ENCODE results near the gene CEP250.

Gene CEP250

GRCh38 chr20:35454881-35455609 lies at the start of gene CEP250:
CEP250 (plus strand) TSS chr20:35455598; CDS start chr20:35462368, 6,770 bp downstream.
- Histone ChIP-seq H3K4me3 (ENCODE audit: low read length in 2 of 2) (peak within 1 kb of the TSS; percentile 92 to 99), H3K9ac (ENCODE audit: low read depth in 1 of 2, low read length in 2 of 2) (peak within 1 kb of the TSS; percentile 75 to 96), H3K27ac (ENCODE audit: low read depth in 2 of 2, low read length in 2 of 2) (peak within 1 kb of the TSS; percentile 88), H3K27me3 (ENCODE audit: control insufficient read depth in 2 of 2, insufficient read depth in 2 of 2, low read length in 2 of 2) (no peaks in the 10 kb centered on the region), H3K9me3 (ENCODE audit: control insufficient read depth in 2 of 2, low read length in 2 of 2) (no peaks in the 10 kb centered on the region), H3K36me3 (ENCODE audit: control insufficient read depth in 2 of 2, insufficient read depth in 2 of 2, low read length in 2 of 2) (peaks cover 0 to 4% of the 10 kb centered on the region in 2 donors), H3K4me1 (ENCODE audit: control insufficient read depth in 2 of 2, insufficient read depth in 2 of 2, low read length in 2 of 2) (peaks cover 0 to 2% of the 10 kb centered on the region in 2 donors)

DNA sequence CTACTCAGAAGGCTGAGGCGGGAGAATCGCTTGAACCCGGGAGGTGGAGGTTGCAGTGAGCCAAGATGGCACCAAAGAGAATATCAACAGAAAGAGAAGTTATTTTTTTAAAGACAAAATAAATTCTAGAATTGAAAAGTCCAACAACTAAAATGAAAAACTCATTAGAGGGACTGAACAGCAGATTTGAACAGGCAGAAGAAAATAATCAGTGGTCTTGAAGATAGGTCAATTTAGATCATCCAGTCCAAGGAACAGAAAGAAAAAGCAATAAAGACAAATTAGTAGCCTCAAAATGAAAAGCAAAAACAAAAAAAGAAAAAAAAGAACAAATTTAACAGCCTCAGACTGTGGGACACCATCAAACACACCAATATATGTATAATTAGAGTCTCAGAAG lies 49.6 kb upstream of the CEP250 start:
- Histone ChIP-seq H3K36me3 (ENCODE audit: control insufficient read depth in 2 of 2, insufficient read depth in 2 of 2, low read length in 2 of 2) (peaks cover 7 to 24% of the 10 kb centered on the region in 2 donors), H3K27me3 (ENCODE audit: control insufficient read depth in 2 of 2, insufficient read depth in 2 of 2, low read length in 2 of 2) (no peaks in the 10 kb centered on the region), H3K9ac (ENCODE audit: low read depth in 1 of 2, low read length in 2 of 2) (no peak overlapping the region), H3K4me3 (ENCODE audit: low read length in 2 of 2) (no peak overlapping the region), H3K9me3 (ENCODE audit: control insufficient read depth in 2 of 2, low read length in 2 of 2) (no peaks in the 10 kb centered on the region), H3K27ac (ENCODE audit: low read depth in 2 of 2, low read length in 2 of 2) (no peak overlapping the region), H3K4me1 (ENCODE audit: control insufficient read depth in 2 of 2, insufficient read depth in 2 of 2, low read length in 2 of 2) (peaks cover 1 to 2% of the 10 kb centered on the region in 2 donors)

- H3K4me1 ChIP-seq (ENCODE audit: control insufficient read depth in 2 of 2, insufficient read depth in 2 of 2, low read length in 2 of 2) = peaks cover 6 to 9% of the 10 kb centered on the region in 2 donors
Observed at GRCh38 chr20:35408270-35408669, 47.1 kb upstream of the CEP250 start.

DNA sequence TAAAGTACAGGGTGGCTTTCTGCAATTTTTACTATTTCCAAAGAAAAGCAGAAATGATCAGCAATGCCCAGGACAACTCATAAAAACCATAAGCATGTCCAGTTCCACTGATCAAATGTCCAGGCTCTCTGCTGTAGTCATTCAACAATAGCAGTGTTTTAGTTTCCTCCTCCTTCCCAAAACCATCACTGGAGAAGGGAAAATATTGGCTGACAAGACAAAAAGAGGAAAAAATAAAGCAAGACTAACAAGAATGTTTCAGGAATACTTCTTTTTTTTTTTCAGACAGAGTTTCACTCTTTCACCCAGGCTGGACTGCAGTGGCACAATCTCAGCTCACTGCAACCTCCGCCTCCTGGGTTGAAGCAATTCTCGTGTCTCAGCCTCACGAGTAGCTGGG lies 45.9 kb upstream of the CEP250 start:
- H3K4me1 ChIP-seq (ENCODE audit: control insufficient read depth in 2 of 2, insufficient read depth in 2 of 2, low read length in 2 of 2) = peaks cover 6 to 9% of the 10 kb centered on the region in 2 donors
- H3K27ac ChIP-seq (ENCODE audit: low read depth in 2 of 2, low read length in 2 of 2) = no peak overlapping the region
- no peak overlapping the region for H3K9ac ChIP-seq (ENCODE audit: low read depth in 1 of 2, low read length in 2 of 2)
- H3K36me3 ChIP-seq (ENCODE audit: control insufficient read depth in 2 of 2, insufficient read depth in 2 of 2, low read length in 2 of 2) = peaks cover 7 to 24% of the 10 kb centered on the region in 2 donors
- no peaks in the 10 kb centered on the region for H3K27me3 ChIP-seq (ENCODE audit: control insufficient read depth in 2 of 2, insufficient read depth in 2 of 2, low read length in 2 of 2)
- H3K4me3 ChIP-seq (ENCODE audit: low read length in 2 of 2) = no peak overlapping the region
- no peaks in the 10 kb centered on the region for H3K9me3 ChIP-seq (ENCODE audit: control insufficient read depth in 2 of 2, low read length in 2 of 2)

More at GRCh38 chr20:35408270-35408669, 47.1 kb upstream of the CEP250 start:
- no peak overlapping the region for H3K4me3 ChIP-seq (ENCODE audit: low read length in 2 of 2)
- no peaks in the 10 kb centered on the region for H3K27me3 ChIP-seq (ENCODE audit: control insufficient read depth in 2 of 2, insufficient read depth in 2 of 2, low read length in 2 of 2)
- H3K9ac ChIP-seq (ENCODE audit: low read depth in 1 of 2, low read length in 2 of 2) = no peak overlapping the region
- H3K9me3 ChIP-seq (ENCODE audit: control insufficient read depth in 2 of 2, low read length in 2 of 2) = no peaks in the 10 kb centered on the region
- no peak overlapping the region for H3K27ac ChIP-seq (ENCODE audit: low read depth in 2 of 2, low read length in 2 of 2)
- peaks cover 7 to 24% of the 10 kb centered on the region in 2 donors for H3K36me3 ChIP-seq (ENCODE audit: control insufficient read depth in 2 of 2, insufficient read depth in 2 of 2, low read length in 2 of 2)

DNA sequence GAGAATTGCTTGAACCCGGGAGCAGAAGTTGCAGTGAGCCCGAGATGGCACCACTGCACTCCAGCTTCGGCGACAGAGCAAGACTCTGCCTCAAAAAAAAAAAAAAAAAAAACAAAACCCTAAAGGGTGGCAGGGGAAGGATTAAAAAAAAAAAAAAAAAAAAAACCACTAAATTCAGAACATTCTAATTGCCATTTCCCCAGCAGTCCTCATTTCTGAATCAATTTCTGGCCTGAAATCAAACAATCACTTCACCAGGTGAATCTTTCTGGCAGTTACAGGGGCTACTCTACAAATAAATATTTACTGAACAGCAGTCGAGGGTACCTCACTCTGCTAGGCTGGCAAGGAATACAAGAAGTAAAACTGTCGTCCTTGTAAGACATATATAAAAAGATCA lies 44.8 kb upstream of the CEP250 start:
- Histone ChIP-seq H3K4me3 (ENCODE audit: low read length in 2 of 2) (peak overlapping the region; percentile 94 to 98), H3K36me3 (ENCODE audit: control insufficient read depth in 2 of 2, insufficient read depth in 2 of 2, low read length in 2 of 2) (peaks cover 7 to 24% of the 10 kb centered on the region in 2 donors), H3K9ac (ENCODE audit: low read depth in 1 of 2, low read length in 2 of 2) (no peak overlapping the region), H3K27ac (ENCODE audit: low read depth in 2 of 2, low read length in 2 of 2) (no peak overlapping the region), H3K4me1 (ENCODE audit: control insufficient read depth in 2 of 2, insufficient read depth in 2 of 2, low read length in 2 of 2) (peaks cover 6 to 9% of the 10 kb centered on the region in 2 donors), H3K27me3 (ENCODE audit: control insufficient read depth in 2 of 2, insufficient read depth in 2 of 2, low read length in 2 of 2) (no peaks in the 10 kb centered on the region), H3K9me3 (ENCODE audit: control insufficient read depth in 2 of 2, low read length in 2 of 2) (no peaks in the 10 kb centered on the region)

GRCh38 chr20:35421322-35421721 lies 34.1 kb upstream of the CEP250 start:
- H3K27ac ChIP-seq (ENCODE audit: low read depth in 2 of 2, low read length in 2 of 2) = no peak overlapping the region
- H3K36me3 ChIP-seq (ENCODE audit: control insufficient read depth in 2 of 2, insufficient read depth in 2 of 2, low read length in 2 of 2) = no peaks in the 10 kb centered on the region
- no peak overlapping the region for H3K9ac ChIP-seq (ENCODE audit: low read depth in 1 of 2, low read length in 2 of 2)
- no peaks in the 10 kb centered on the region for H3K4me1 ChIP-seq (ENCODE audit: control insufficient read depth in 2 of 2, insufficient read depth in 2 of 2, low read length in 2 of 2)
- H3K4me3 ChIP-seq (ENCODE audit: low read length in 2 of 2) = no peak overlapping the region
- no peaks in the 10 kb centered on the region for H3K27me3 ChIP-seq (ENCODE audit: control insufficient read depth in 2 of 2, insufficient read depth in 2 of 2, low read length in 2 of 2)
- no peaks in the 10 kb centered on the region for H3K9me3 ChIP-seq (ENCODE audit: control insufficient read depth in 2 of 2, low read length in 2 of 2)

GRCh38 chr20:35431621-35432429 lies 23.6 kb upstream of the CEP250 start:
- H3K27ac ChIP-seq (ENCODE audit: low read depth in 2 of 2, low read length in 2 of 2) = no peak overlapping the region
- no peak overlapping the region for H3K9ac ChIP-seq (ENCODE audit: low read depth in 1 of 2, low read length in 2 of 2)
- H3K27me3 ChIP-seq (ENCODE audit: control insufficient read depth in 2 of 2, insufficient read depth in 2 of 2, low read length in 2 of 2) = no peaks in the 10 kb centered on the region
- no peak overlapping the region for H3K4me3 ChIP-seq (ENCODE audit: low read length in 2 of 2)
- no peaks in the 10 kb centered on the region for H3K36me3 ChIP-seq (ENCODE audit: control insufficient read depth in 2 of 2, insufficient read depth in 2 of 2, low read length in 2 of 2)
- H3K9me3 ChIP-seq (ENCODE audit: control insufficient read depth in 2 of 2, low read length in 2 of 2) = no peaks in the 10 kb centered on the region
- H3K4me1 ChIP-seq (ENCODE audit: control insufficient read depth in 2 of 2, insufficient read depth in 2 of 2, low read length in 2 of 2) = no peaks in the 10 kb centered on the region

- Histone ChIP-seq H3K4me3 (ENCODE audit: low read length in 2 of 2) (no peak overlapping the region), H3K36me3 (ENCODE audit: control insufficient read depth in 2 of 2, insufficient read depth in 2 of 2, low read length in 2 of 2) (no peaks in the 10 kb centered on the region), H3K27me3 (ENCODE audit: control insufficient read depth in 2 of 2, insufficient read depth in 2 of 2, low read length in 2 of 2) (no peaks in the 10 kb centered on the region), H3K9ac (ENCODE audit: low read depth in 1 of 2, low read length in 2 of 2) (no peak overlapping the region), H3K9me3 (ENCODE audit: control insufficient read depth in 2 of 2, low read length in 2 of 2) (no peaks in the 10 kb centered on the region), H3K27ac (ENCODE audit: low read depth in 2 of 2, low read length in 2 of 2) (no peak overlapping the region), H3K4me1 (ENCODE audit: control insufficient read depth in 2 of 2, insufficient read depth in 2 of 2, low read length in 2 of 2) (no peaks in the 10 kb centered on the region)
Observed at GRCh38 chr20:35432430-35432735, 23.0 kb upstream of the CEP250 start.

DNA sequence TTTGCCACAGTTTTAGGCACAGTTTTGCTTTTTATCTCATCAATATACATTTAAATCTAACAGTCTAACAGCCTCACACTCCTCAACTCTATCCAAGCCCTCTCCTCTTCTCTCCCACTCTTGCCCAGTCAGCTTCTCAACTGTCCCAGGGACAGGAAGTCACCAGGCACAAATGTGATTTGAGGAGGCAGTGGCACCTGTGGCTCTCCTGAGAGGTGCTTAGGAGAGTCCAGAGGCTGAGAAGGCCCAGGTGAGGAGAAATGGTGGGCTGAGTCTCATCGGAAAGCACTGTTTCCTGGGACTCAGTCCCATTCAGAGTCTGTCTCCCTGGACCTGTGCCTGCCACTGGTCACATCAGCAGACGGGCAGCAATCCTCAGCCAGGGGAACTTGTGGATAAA lies 22.1 kb upstream of the CEP250 start:
- Histone ChIP-seq H3K4me3 (ENCODE audit: low read length in 2 of 2) (no peak overlapping the region), H3K9me3 (ENCODE audit: control insufficient read depth in 2 of 2, low read length in 2 of 2) (no peaks in the 10 kb centered on the region), H3K27ac (ENCODE audit: low read depth in 2 of 2, low read length in 2 of 2) (no peak overlapping the region), H3K4me1 (ENCODE audit: control insufficient read depth in 2 of 2, insufficient read depth in 2 of 2, low read length in 2 of 2) (no peaks in the 10 kb centered on the region), H3K27me3 (ENCODE audit: control insufficient read depth in 2 of 2, insufficient read depth in 2 of 2, low read length in 2 of 2) (no peaks in the 10 kb centered on the region), H3K36me3 (ENCODE audit: control insufficient read depth in 2 of 2, insufficient read depth in 2 of 2, low read length in 2 of 2) (no peaks in the 10 kb centered on the region), H3K9ac (ENCODE audit: low read depth in 1 of 2, low read length in 2 of 2) (no peak overlapping the region)
